MM.1S (cell line): ENCODE results near the gene FBLN2.

Source experiments
- CTCF ChIP-seq: fragments of 300-600 bp; sonication (generic); IDR thresholded peaks from 2 replicates; pipeline ENCODE4 v1.5.1; 2016; ENCODE audit warnings: antibody characterized with exemption, low read length, mixed read lengths
- EZH2 ChIP-seq: fragments of 300-600 bp; sonication (generic); optimal IDR thresholded peaks from 2 replicates; pipeline ENCODE3; 2017; ENCODE audit warnings: low read depth, mild to moderate bottlenecking, antibody characterized with exemption, low read length, mixed read lengths
- EZH2phosphoT487 ChIP-seq: fragments of 300-600 bp; sonication (generic); IDR thresholded peaks from 2 replicates; pipeline ENCODE4 v1.6.1; 2018; ENCODE audit warnings: antibody characterized with exemption, low read length

- TF ChIP-seq CTCF (no peak), EZH2 (no peak), EZH2phosphoT487 (no peak)
These were observed 85.2 kb downstream of the FBLN2 start for GRCh38 chr3:13634151-13634550.
